ENCODE data around the gene DEPP1.

The DEPP1 gene

GRCh38 chr10:44993226-44993921, 14.8 kb upstream of the DEPP1 start:
- no peak for DNase-seq

- no peak for DNase-seq
Measured at GRCh38 chr10:44992732-44993225, 14.2 kb upstream of the DEPP1 start.

GRCh38 chr10:44992070-44992731, 13.6 kb upstream of the DEPP1 start:
- DNase-seq = no peak

GRCh38 chr10:44991571-44991970, 13.0 kb upstream of the DEPP1 start:
- DNase-seq = no peak

- DNase-seq = no peak
Measured at GRCh38 chr10:44990965-44991364, 12.4 kb upstream of the DEPP1 start.

- DNase-seq = no peak
Measured at GRCh38 chr10:44990302-44990655, 11.7 kb upstream of the DEPP1 start.

- DNase-seq = peak in 1 of 2 experiments; percentile 2
Measured at GRCh38 chr10:44989597-44990301, 11.1 kb upstream of the DEPP1 start.

- DNase-seq = peak in 1 of 2 experiments; percentile 7
Measured at GRCh38 chr10:44988957-44989585, 10.5 kb upstream of the DEPP1 start.

- no peak for DNase-seq
Measured at GRCh38 chr10:44986670-44987069, 8.1 kb upstream of the DEPP1 start.

GRCh38 chr10:44986179-44986578, 7.6 kb upstream of the DEPP1 start:
- no peak for DNase-seq

GRCh38 chr10:44985175-44985681, 6.6 kb upstream of the DEPP1 start:
- DNase-seq = no peak

- no peak for DNase-seq
Measured at GRCh38 chr10:44984671-44985101, 6.1 kb upstream of the DEPP1 start.

- no peak for DNase-seq
Measured at GRCh38 chr10:44983895-44984278, 5.3 kb upstream of the DEPP1 start.

GRCh38 chr10:44983066-44983894, 4.7 kb upstream of the DEPP1 start:
- DNase-seq = no peak

GRCh38 chr10:44982496-44982895, 3.9 kb upstream of the DEPP1 start:
- DNase-seq = no peak

- DNase-seq = no peak
Measured at GRCh38 chr10:44982114-44982460, 3.5 kb upstream of the DEPP1 start.

- no peak for DNase-seq
Measured at GRCh38 chr10:44981172-44982113, 2.8 kb upstream of the DEPP1 start.

- DNase-seq = no peak
Measured at GRCh38 chr10:44980309-44981171, 1.9 kb upstream of the DEPP1 start.

GRCh38 chr10:44979281-44980191, 927 bp upstream of the DEPP1 start:
- DNase-seq = no peak

Measured in activated T-cell treated with anti-CD3 and anti-CD28 coated beads, Interleukin-2, amount 50 U/mL, for 48 hours (primary cell).